SIG-M5 treated with dmso at 0.1 percent for 504 hours (cell line): ENCODE measurements around the gene E2F8.

ENCODE experiments used
- DNase-seq: peaks from one replicate; lab custom pipeline; 2025; ENCODE audit not compliant: unreplicated experiment; lab: John Stamatoyannopoulos, UW

E2F8 gene

GRCh38 chr11:19225123-19225522, 15.6 kb downstream of the E2F8 start:
- DNase-seq, result no peak

DNA sequence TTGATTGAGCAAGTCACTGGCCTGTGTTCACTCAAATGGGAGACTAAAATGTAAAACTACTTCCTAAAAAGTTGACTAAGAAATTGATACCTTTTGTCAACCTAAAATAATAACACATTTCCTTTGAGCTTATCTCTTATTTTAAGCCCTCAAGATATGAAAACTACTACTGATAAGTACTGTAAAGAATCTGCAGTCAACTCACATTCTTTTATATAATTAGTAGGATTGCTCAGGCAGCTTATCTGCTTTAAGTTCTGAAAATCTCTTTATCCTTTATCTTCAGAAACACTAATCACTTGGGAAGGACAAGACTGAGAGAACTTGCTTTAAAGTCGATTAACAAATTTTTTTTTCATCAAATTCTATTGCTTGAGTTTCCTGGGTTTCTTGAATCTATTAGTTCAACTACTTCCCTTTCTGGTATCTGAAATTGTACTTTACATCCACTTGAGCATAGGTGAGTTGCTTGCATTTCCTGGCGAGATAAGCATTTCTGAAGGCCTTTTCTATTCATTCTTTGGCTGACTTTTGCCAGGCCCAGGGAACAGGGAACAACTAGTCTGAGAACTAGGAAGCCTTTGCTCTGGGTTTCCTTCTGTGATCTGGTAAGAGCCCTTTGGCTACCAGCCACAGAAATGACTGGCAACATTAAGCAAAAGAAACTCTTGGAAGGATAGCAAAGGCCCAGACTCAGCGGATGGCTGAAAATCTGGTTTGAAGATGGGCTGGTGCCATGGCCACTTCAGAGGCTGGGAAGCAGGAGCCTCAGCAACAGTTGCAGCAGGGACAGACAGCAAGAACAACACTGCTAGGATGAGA, 19.6 kb downstream of the E2F8 start:
- DNase-seq, result no peak

GRCh38 chr11:19218786-19219460, 21.8 kb downstream of the E2F8 start:
- DNase-seq, result no peak

DNA sequence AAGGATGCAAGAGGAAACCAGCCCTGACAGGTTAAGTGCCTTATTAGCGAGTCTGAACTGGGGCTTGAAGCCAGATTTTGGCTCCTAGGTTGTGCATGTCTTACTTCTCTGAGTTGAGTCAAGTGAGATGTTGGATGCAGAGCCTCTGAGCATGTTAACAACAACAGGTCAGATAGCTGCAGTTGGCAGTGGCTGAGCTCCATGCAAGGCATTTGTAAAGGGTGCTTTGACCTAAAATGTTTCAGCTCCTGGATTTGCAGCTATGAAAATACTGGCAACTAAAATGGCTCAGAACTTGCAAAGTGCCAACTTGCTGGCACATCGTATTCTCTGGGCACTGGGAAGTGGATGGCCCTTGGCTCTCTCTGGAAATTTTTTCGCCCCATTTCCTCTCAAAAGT, 22.5 kb downstream of the E2F8 start:
- DNase-seq, result no peak

GRCh38 chr11:19216709-19217374, 23.9 kb downstream of the E2F8 start:
- DNase-seq, result no peak

DNA sequence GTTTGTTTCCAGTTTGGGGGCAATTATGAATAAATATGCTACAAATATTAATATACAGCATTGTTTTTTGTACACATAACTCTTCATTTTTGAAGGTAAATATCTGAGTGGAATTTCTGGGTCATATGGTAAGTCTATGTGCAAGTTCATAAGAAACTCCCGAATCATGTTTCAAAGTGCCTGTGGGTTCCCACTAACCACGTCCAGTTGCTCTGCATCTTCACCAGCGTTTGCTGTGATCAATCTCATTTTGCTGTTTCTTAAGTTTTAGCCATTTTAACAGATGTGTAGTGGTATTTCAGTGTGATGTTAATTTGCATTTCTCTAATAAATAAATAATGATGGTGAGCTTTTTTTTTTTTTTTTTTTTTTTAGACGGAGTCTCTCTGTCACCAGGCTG, 24.7 kb downstream of the E2F8 start:
- no peak for DNase-seq

DNA sequence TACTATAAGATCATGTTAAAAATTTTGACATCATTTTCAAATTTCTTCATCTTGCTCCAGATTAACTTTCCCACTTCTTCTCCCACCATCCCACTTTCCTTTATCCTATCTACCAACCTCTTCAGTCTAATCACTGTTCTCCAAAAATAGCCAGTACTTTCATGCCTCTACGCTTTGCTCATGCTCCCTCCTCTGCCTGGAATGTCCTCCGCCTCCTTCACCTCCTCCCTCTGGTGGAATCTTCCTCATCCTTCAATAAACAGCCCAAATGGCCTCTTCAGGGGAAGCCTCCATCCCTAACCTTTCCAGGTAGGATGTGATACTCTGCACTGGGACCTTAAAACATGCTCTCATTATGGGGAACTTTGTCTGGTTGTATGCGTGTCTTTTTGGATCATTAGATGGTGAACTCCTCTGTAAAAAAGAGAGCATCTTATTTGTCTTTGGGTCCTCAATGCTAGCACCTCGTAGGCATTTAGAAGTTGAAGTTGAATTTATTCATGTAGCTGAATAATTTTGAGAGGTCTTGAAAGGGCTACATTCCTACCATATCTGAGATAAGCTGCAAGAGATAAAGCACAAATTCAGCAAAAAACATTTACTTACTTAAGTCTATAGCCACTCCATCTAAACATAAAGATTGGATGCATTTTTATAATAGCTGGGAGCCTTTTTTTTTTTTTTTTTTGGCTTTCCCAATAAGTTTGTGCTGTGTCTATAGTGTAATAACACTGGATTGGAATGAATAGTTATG, 31.0 kb downstream of the E2F8 start:
- no peak for DNase-seq

- no peak for DNase-seq
These were observed 31.7 kb downstream of the E2F8 start for GRCh38 chr11:19208959-19209546.

DNA sequence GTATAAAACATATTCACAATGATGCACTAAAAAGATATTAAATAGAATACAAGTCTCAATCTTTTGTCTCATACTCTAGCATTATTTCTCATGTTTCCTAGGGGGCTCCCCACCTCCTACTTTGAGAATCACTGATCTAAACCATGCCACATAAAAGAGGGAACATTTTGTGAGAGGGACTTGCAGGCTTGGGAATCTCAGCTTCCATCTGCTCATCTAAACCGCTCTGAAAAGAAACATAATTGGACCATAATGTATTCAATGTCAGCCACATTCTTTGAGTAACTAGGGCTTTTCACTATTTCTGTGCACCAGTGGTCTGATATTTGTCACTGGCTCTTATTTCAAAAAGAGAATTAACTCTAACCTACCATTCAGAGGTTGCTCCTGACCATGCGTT, 32.6 kb downstream of the E2F8 start:
- DNase-seq, result no peak

GRCh38 chr11:19204836-19205235, 35.9 kb downstream of the E2F8 start:
- no peak for DNase-seq

DNA sequence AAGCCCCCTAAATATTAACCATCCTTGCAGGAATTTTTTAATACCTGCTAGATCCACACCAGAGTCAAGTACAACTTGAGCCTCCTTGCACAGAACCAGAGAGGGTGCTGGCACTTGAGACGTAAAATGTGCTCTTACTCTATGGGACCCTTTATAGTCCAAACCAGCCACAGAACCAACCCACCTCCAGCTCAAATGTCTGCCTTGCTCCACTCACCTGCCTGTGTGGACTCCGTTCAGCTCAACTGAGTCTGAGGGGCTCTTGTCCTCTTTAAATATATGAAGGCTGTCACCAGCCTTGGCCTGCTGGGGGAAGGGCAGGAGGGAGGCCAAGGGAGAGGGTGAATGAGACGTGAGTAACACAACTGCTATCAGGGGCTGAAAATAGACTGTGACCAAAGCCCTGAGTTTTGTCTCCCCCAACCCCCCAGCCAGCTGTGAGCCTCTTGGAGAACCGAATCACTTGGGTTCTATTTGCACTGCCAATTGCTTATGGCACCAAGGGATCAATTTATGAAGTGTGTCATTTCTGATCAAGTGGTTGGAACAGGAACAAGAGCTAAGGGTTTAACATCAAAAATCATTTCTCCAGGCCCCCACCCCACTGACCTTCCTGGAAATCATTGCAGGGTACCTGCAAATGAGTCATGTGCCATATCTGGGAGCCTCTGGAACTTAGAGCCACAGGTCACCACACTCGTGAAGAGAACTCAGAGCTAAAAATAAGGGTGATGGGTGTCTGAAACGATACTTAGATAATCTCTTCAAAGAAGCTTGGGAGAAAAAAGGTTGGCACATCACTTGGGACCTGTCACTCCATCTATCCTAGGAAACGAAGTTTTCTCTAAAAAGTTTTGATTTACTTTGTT, 38.8 kb downstream of the E2F8 start, which contains the start of gene CSRP3:
Gene CSRP3 (minus strand): TSS at position 247 of the 869 bp plus-strand sequence. CDS start 9,535 bp downstream, outside the sequence.
- no peak for DNase-seq

DNA sequence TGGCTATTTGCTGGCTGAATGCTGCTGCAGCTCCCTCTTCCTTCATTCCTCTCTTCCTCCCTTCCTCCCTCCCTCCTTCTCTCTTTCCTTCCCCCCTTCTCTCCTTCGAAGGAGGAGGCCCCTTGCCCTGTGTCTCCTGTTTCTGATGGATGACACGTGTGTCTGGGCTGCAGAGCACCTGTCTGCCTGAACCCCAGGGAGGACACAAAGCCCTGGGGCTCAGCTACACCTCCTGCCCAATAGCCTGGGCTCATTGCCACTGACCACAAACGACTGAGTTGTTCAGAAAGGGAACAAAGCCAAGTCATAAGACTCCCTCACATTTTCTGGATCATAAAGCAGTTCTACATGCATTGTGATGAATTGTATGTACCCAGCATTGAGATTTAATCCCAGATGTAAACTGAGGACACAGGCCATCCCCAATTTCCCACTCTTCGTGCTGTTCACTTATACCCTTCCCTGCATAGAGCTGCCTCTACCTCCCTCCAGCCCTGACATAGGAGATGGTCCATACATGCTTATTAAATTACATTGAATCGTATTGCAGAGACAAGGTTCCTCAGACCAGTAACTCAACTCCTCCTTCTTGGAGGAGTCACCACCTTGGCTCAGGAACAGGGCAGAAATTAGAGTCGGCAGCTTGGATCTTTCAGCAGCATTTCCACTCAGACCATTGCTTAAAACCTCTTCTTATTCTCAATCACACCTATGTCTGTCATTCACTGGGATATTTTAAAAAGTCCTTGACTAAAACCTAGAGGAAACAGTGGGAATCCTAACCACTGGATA, 40.1 kb downstream of the E2F8 start:
- no peak for DNase-seq

GRCh38 chr11:19199771-19200170, 41.0 kb downstream of the E2F8 start:
- DNase-seq, result no peak

GRCh38 chr11:19199048-19199447, 41.7 kb downstream of the E2F8 start:
- no peak for DNase-seq

DNA sequence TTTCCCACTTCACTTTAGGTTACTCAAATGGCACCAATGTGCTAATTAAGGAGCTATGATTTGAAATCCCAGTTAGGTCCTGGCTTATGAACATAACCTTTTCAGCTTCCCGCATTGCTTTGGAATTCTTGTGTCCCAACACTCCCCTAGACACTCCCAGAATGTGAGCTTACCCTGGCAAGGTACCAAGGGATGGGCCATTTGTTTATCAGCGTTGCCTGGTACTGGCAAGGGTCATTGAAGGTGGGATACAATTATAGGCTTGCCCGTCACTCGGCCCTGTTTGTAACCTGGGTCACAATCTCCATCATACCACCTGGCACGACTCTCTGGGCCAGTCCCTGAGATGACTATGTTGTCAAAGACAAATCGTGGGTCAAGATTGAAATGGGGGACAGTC, 44.3 kb downstream of the E2F8 start:
- no peak for DNase-seq

DNA sequence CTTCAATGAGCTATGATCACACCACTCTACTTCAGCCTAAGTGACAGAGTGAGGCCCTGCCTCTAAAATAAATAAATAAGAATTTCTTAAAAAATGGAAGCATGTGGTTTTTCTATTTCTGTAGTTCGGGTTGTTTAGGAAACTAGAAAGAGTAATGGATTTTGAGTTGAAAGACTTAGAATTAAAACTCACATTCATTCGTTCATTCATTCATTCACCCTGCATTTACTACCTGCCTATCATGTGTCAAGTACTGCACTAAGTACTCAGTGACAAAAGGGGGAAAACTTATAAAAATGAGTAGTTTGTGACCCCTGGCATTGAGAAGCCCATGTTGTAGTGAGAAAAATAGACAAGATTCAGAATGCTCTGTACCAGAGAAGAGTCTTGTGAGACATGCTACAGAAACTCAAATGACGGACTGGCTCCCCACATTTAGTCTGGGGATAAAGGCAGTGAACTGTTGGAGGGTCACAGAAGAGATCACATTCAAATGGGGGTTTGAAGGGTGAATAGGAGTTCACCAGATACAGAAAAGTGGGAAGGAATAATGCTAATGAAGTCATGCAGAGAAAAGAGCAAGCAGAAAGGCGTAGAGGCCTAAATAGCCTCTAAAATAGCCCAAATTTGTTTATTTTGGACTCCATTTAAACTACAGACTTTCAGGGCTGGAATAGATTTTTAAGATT, 46.0 kb downstream of the E2F8 start:
- no peak for DNase-seq

DNA sequence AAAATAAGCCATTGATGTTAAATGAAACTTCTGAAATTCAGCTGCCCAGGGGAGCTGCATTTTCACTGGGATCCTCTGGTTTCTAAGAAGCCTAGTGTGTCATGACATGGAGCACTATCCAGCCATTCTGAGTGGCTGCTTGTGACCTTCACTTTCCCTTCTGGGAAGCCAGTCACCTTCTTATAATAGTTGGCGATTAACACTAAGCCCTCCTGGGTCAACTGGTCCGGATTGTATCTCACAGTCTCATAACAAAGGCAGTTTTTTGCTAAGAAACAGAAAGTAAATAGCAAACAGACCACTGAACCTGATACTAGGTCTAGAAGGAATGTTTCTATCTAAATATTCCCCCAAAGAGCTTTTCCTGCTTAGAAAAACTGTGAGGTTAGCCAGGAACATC, 46.8 kb downstream of the E2F8 start:
- no peak for DNase-seq

DNA sequence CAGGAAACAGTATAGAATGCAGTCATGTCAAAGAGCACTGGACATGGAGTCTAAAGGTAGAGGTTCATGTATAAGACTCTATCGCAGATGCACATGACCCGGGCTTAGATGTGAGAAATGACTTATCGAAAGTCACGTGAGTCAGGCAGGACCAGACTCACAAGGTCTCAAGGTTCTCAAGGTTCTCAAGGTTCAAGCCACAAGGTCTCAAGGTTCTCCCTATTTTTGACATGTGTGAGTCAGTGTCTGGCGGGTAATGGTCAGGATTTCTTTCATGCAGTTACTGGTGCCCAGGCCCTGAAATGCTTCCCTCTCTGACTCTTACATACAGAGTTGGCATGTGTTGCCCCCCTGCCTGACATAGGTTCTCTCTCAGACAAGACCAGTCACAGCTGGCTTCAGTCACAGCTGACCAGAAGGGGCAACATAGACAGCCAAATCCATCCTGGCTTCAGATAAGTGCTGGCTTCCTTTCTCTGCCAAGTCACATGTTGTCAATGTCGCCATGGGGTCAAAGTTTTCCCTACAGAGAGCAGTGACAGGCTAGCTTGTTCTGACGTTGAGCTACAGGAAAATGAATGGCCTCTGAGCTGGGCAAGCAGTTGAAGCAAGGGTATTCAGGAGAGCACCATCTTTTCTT, 49.1 kb downstream of the E2F8 start:
- no peak for DNase-seq
